Measurements from ENCODE around the gene WDR27. TPM values are rescaled to one million over a fixed set of nuclear protein-coding genes. Genes with fewer than 3 reads are reported as not detected.

Gene WDR27
- polyA plus RNA-seq, 1 experiment: 28.7 TPM

- no peak overlapping the region for H3K4me3 ChIP-seq (ENCODE audit: low read depth, low read length)
- H3K36me3 ChIP-seq (ENCODE audit: control insufficient read depth, insufficient read depth, low read length): no peaks in the 10 kb centered on the region
- TF ChIP-seq CTCF (IDR thresholded peaks at IDR 0.05; ENCODE audit: insufficient read depth, low read depth, low read length): no peak
- ChIA-PET CTCF (interaction anchor here (0.6 to 1.2 kb wide), 3 partner anchors 37 to 51 kb away, joined by 3 read pairs; no protein-coding TSS in a partner anchor), POLR2A (no interaction called here)
- H3K27me3 ChIP-seq (ENCODE audit: control insufficient read depth, insufficient read depth, low read length): no peaks in the 10 kb centered on the region
- no peak for DNase-seq (ENCODE audit: low read depth)
These were observed 207.8 kb downstream of the WDR27 start for GRCh38 chr6:169494038-169494437.

GRCh38 chr6:169491482-169491881 is 210.3 kb downstream of the WDR27 start:
- CTCF ChIA-PET: no interaction called here
- TF ChIP-seq CTCF (IDR thresholded peaks at IDR 0.05; ENCODE audit: insufficient read depth, low read depth, low read length): no peak

GRCh38 chr6:169490830-169491229 is 211.0 kb downstream of the WDR27 start:
- CTCF ChIA-PET: interaction anchor here (0.9 to 1.1 kb wide), 2 partner anchors 24 to 533 kb away, joined by 3 read pairs; no protein-coding TSS in a partner anchor
- Histone ChIP-seq H3K27me3 (ENCODE audit: control insufficient read depth, insufficient read depth, low read length) (no peaks in the 10 kb centered on the region), H3K4me3 (ENCODE audit: low read depth, low read length) (no peak overlapping the region), H3K36me3 (ENCODE audit: control insufficient read depth, insufficient read depth, low read length) (no peaks in the 10 kb centered on the region)
- POLR2A ChIA-PET: interaction anchor here (0.5 kb wide), 1 partner anchor 19 kb away, joined by 3 read pairs; no protein-coding TSS in a partner anchor
- no peak for TF ChIP-seq CTCF (IDR thresholded peaks at IDR 0.05; ENCODE audit: insufficient read depth, low read depth, low read length)
- DNase-seq (ENCODE audit: low read depth): no peak

More at GRCh38 chr6:169491482-169491881, 210.3 kb downstream of the WDR27 start:
- Histone ChIP-seq H3K4me3 (ENCODE audit: low read depth, low read length) (no peak overlapping the region), H3K36me3 (ENCODE audit: control insufficient read depth, insufficient read depth, low read length) (no peaks in the 10 kb centered on the region), H3K27me3 (ENCODE audit: control insufficient read depth, insufficient read depth, low read length) (no peaks in the 10 kb centered on the region)
- POLR2A ChIA-PET: interaction anchor here (0.5 kb wide), 1 partner anchor 20 kb away, joined by 3 read pairs; no protein-coding TSS in a partner anchor
- DNase-seq (ENCODE audit: low read depth): no peak

- Histone ChIP-seq H3K27me3 (ENCODE audit: control insufficient read depth, insufficient read depth, low read length) (no peaks in the 10 kb centered on the region), H3K36me3 (ENCODE audit: control insufficient read depth, insufficient read depth, low read length) (no peaks in the 10 kb centered on the region), H3K4me3 (ENCODE audit: low read depth, low read length) (no peak overlapping the region)
- ChIA-PET POLR2A (no interaction called here), CTCF (interaction anchor here (0.5 to 1.1 kb wide), 4 partner anchors 16 to 533 kb away, joined by 3 read pairs; no protein-coding TSS in a partner anchor)
- TF ChIP-seq CTCF (IDR thresholded peaks at IDR 0.05; ENCODE audit: insufficient read depth, low read depth, low read length): no peak; the same call in 1 of the 2 replicates
- no peak for DNase-seq (ENCODE audit: low read depth)
These were observed 211.6 kb downstream of the WDR27 start for GRCh38 chr6:169490246-169490641.

GRCh38 chr6:169489563-169490245 is 212.1 kb downstream of the WDR27 start:
- no peak; the same call in 1 of the 2 replicates for TF ChIP-seq CTCF (IDR thresholded peaks at IDR 0.05; ENCODE audit: insufficient read depth, low read depth, low read length)
- Histone ChIP-seq H3K36me3 (ENCODE audit: control insufficient read depth, insufficient read depth, low read length) (no peaks in the 10 kb centered on the region), H3K27me3 (ENCODE audit: control insufficient read depth, insufficient read depth, low read length) (no peaks in the 10 kb centered on the region), H3K4me3 (ENCODE audit: low read depth, low read length) (no peak overlapping the region)
- ChIA-PET POLR2A (no interaction called here), CTCF (interaction anchor here (0.5 to 1.1 kb wide), 3 partner anchors 15 to 532 kb away, joined by 3 read pairs; no protein-coding TSS in a partner anchor)
- DNase-seq (ENCODE audit: low read depth): no peak
